ENCODE results near the gene PNMA6A.
"Not testable (repeated sequence)": the region's sequence is repeated elsewhere in the genome, so short reads cannot be mapped to it uniquely, and the experiment has no call there.

The PNMA6A gene

GRCh38 chrX:153077437-153078135, 5.3 kb downstream of the PNMA6A start:
- DNase-seq: not testable (repeated sequence)

DNA sequence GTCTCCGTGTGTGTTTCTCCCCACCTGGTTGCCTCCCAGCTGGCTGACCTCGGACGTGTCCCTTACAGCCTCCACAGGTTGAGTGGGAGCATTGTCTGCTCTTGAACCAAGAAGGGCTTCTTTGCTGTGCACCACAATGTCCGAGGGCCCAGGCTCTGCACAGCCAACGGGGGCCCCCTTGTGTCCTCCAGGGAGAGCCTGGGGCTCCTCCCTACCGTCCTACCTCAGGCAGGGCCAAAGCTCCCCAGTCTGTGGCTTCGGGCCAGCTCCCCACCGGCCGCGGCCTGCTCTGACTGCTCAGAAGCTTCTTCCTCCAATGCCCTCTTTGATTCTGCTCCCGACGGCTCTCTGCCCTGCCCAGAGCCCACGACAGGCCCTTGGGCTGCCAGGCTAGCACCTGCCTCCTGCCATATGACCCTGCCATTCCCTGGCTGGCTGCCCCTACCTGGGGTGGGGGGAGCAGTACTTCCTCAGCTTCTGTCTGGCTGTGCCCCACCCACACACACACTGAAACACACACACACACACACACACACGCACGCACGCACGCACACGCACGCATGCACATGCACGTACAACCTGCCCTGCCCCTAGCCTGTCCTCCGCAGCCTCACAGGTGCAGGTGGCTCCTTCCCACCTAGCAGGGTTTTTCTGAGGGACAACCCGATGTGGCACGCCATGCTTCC, 11.1 kb downstream of the PNMA6A start:
- not testable (repeated sequence) for DNase-seq

- no peak for DNase-seq
Measured at GRCh38 chrX:153102418-153102817, 30.2 kb downstream of the PNMA6A start.

GRCh38 chrX:153104959-153105358, 32.7 kb downstream of the PNMA6A start:
- not testable (repeated sequence) for DNase-seq

DNA sequence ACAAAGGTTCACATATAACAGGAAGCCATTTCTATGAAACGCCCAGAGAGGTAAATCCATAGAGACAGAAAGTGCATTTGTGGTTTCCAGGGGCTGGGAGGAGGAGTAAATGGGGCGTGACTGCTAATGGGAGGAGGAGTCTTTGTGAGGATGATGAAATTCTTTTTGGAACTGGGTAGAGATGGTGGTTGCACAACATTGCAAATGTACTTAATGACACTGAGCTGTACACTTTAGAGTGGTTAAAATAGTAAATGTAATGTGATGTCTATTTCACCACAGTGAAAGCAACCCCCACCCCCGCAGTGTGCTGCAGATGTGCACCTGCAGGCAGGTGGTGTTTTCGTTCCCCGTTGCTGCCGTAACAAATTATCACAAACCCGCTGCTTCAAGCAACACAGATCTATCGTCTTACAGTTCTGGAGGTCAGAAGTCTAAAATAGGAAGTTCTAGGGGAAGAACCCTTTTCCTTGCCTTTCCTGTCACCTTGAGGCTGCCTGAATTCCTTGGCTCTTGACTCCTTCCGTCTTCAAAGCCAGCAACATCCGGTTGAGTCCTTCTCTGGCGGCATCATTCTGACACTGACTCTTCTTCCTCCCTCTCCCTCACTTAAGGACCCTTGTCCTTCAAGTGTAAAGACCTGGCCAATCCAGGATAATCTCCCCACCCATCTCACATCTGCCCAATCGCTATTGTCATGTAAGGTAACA, 34.0 kb downstream of the PNMA6A start:
- not testable (repeated sequence) for DNase-seq

- DNase-seq: not testable (repeated sequence)
Measured at GRCh38 chrX:153110735-153111134, 38.5 kb downstream of the PNMA6A start.

DNA sequence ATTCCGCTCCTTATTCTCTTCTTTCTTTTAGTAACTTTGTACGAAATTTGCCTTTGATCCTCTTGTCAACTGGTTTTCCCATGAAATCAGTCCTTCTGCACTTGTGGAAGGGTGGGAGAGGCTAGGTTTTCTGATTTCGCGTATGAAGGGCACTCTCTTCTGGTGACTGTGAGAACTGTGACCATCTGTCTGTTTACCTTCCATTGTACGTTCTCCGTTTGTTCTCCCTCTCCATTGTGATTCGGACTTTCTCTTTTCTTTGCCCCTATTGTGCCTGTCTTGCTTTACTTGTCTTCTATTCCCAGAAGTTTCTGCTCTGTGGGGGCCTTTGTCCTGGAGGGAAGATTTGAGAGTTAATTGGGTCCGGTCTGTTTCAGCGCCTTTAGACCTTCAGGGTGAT, 41.6 kb downstream of the PNMA6A start:
- DNase-seq: not testable (repeated sequence)

- not testable (repeated sequence) for DNase-seq
Measured at GRCh38 chrX:153117754-153118153, 45.5 kb downstream of the PNMA6A start.

- DNase-seq: not testable (repeated sequence)
Measured at GRCh38 chrX:153120230-153120629, 48.0 kb downstream of the PNMA6A start.

- not testable (repeated sequence) for DNase-seq
Measured at GRCh38 chrX:153123468-153123867, 51.2 kb downstream of the PNMA6A start.
